GM12874 (cell line): Measurements from ENCODE around the gene OPCML.

Experiments used
- TF ChIP-seq, protein P1 (sequence below): IDR thresholded peaks from 2 replicates; pipeline ENCODE4 v1.5.1; 2011; ENCODE audit warnings: low read depth, mild to moderate bottlenecking, control low read depth, low read length, moderate library complexity; ENCODE audit not compliant: insufficient read depth

Gene OPCML

DNA sequence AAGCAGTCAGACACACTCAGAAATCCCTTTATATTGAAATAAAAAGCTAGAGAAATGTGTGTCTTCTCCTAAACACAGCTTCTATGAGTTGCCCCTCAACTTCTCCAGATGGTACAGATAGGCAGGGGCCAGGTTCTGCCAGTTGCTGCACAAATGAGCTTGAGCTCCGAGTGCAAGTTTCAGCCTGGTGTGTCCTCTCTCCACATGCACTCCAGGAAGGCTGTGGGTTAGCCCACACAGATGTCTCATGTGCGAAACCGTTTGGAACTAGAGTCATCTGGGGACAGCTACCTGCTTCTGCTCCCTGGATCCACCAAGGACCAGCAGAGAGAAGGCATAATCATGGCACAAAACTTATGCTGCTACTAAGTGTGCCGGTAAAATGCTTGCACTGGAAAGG lies 812.6 kb downstream of the OPCML start:
- TF ChIP-seq, protein P1, sequence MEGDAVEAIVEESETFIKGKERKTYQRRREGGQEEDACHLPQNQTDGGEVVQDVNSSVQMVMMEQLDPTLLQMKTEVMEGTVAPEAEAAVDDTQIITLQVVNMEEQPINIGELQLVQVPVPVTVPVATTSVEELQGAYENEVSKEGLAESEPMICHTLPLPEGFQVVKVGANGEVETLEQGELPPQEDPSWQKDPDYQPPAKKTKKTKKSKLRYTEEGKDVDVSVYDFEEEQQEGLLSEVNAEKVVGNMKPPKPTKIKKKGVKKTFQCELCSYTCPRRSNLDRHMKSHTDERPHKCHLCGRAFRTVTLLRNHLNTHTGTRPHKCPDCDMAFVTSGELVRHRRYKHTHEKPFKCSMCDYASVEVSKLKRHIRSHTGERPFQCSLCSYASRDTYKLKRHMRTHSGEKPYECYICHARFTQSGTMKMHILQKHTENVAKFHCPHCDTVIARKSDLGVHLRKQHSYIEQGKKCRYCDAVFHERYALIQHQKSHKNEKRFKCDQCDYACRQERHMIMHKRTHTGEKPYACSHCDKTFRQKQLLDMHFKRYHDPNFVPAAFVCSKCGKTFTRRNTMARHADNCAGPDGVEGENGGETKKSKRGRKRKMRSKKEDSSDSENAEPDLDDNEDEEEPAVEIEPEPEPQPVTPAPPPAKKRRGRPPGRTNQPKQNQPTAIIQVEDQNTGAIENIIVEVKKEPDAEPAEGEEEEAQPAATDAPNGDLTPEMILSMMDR: no peak

DNA sequence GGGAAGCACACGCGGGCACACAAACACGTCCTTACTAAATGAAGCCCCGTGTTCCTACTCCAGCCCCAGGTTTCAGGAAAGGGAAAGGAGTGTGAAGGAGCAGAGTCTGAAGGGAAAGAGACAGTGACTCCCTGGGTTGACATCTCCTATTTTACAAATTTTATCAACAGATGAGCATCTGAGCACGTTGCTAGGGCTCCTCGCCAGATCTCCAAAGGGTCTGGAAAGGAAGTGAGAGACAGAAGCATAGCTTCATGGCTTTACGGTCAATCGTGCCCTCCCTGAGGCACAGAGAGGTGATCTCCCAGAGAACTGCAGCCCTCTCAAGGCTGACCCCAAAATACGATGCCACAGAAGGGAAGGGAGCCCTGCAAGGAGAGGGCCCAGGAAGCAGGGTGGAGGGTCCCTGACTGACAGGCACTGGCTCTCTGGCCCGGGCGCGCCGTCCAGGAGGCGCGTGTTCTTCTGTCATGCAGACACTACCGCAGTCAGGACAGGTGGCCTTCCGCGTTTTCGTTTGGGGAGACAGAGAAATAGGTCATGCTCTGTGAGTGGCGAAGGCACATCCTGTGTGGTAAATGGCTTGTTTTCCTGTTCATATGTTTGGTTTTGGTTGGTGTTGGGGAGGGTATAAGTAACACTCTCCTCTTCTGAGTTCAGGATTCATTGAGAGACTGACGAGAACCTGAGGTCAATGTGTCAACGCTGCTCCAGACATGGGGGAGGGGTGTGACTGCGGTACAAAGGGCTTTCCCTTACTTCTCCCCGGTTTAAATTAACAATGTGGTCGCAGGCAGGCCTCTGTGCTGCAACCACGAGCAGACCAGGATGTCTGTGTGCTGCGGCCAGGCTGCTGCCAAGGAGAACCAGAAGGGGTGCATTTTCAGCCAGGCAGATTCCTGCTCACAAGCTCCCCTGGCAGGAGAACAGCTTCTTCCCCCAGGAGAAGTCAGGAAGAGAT lies 813.3 kb downstream of the OPCML start:
- TF ChIP-seq, protein P1: no peak

DNA sequence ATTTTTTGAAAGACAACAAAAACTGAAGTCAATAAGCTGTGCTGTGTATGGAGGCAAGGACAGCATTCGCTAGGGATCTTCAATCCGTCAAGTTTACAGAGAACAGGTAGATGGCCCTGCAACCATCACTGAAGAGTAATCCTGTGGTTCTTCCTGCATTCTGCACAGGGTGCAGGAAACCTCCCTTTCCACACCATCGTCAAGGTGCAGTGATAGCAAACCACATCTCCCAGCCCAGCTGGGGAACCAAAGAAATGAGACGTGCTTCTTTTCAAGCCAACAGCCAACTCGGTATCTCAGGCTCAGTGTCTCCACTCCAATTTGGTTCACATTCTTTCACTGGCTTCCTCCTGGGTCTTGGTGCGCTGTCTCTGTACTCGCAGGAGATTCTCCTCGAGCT lies 814.5 kb downstream of the OPCML start:
- TF ChIP-seq, protein P1: no peak

DNA sequence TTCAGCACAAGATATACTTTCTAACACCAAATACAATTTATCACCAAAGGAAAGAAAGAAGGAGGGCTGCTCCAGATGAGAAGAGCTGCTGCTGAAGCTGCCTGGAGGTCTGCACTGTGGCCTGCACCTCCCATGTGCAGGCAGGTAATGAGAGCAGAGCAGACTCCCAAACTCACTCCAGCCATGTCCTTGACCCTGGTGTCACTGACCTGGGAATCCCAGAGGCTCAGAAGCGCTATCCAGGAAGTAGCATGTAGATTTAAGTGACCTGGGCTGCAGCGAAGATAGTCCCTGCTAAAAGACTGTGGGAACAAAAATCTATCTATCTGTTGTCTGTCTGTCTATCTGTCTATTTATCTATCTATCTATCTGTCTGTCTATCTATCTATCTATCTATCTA lies 816.3 kb downstream of the OPCML start:
- TF ChIP-seq, protein P1: no peak

DNA sequence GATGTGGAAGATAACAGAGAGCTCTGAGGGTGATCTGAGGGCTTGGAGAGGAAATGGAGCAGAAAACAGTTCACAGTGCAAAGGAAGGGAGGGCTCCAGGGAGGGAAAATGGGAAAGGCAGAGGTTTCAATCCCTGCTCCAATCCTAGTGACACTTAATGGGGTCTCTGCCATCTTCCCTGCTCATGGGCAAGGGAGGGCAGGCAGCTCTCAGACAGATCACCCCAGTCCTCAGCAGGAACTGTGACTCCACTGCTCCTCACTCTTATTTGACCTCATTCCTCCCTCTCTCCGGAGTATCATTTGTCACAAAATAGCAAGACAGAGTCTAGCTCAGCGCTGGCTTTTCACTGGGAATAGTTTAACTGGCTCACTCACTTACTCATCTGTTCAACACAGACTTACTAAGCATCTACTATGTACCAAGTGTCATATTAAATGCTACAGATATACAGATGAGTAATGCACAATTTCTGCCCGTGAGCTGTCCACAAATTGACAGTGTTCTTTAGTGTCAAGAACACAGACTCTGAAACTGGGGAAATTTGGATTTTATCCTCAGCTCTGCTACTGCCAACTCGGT lies 817.4 kb downstream of the OPCML start:
- TF ChIP-seq, protein P1: no peak

DNA sequence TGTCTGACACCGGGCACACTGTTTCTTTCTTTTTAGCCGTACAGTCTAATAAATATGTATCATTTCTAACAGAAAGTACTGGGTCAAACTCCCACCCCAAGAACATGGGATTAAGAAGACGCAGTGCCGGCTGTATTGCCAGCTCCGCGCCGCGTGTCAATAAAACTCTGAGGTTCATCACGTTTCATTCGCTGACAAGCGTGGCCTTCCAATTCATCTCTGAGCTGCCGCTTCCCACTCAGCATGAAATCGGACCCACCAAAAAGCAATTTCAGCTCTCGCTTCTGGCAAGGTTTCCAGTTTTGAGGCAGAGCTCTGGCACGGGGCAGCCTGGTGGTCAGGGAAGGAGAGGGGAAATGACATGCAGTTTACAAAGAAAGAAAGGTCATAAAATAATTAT lies 819.8 kb downstream of the OPCML start:
- TF ChIP-seq, protein P1: no peak

DNA sequence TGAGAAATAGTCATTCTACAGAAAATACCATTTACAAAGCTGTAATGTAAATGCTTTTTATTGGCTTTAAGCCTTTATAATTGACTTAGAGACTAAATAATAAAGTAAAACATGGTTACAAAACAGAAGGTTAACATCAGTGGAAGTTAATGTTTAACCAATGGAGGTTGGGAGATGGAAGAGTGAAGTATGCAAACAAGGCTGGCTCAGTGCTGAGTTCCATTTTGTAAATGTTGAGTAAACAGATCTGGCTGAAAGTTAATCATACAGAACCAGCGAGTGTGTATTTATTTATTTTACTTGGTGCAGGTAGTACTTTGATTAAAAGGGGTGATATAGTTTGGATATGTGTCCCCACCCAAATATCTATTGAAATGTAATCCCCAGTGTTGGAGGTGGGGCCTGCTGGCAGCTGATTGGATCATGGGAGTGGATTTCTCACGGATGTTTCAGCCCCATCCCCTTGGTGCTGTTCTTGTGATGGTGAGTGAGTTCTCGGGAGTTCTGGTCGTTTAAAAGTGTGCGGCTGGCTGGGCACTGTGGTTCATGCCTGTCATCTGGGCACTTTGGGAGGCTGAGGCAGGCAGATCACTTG lies 827.4 kb downstream of the OPCML start:
- TF ChIP-seq, protein P1: no peak
